ENCODE results near the gene RTEL1.

RTEL1 gene

GRCh38 chr20:63696306-63696627 is 38.2 kb downstream of the RTEL1 start:
- in situ Hi-C loops (cut with HindIII; ENCODE audit: low sequenced_read_pairs), result loop anchor here (5.0 kb wide), 1 partner anchor 34 kb away; no protein-coding TSS in a partner anchor
- TF ChIP-seq CTCF (IDR thresholded peaks at IDR 0.05; ENCODE audit: low read depth, low read length, missing control alignments), result no peak
- H3K4me3 ChIP-seq (ENCODE audit: low read depth, low read length), result peak overlapping the region; percentile 45
- no peak for DNase-seq (ENCODE audit: low read depth)

GRCh38 chr20:63696628-63697356 is 38.7 kb downstream of the RTEL1 start, which contains the start of gene TNFRSF6B:
TSS of gene TNFRSF6B (plus strand) at chr20:63696652. CDS start at chr20:63696768, 116 bp downstream.
- H3K4me3 ChIP-seq (ENCODE audit: low read depth, low read length), result peak within 1 kb of the TSS; percentile 45
- TF ChIP-seq CTCF (IDR thresholded peaks at IDR 0.05; ENCODE audit: low read depth, low read length, missing control alignments), result no peak
- in situ Hi-C loops (cut with HindIII; ENCODE audit: low sequenced_read_pairs), result loop anchor here (5.0 kb wide), 1 partner anchor 34 kb away; no protein-coding TSS in a partner anchor
- DNase-seq (ENCODE audit: low read depth), result no peak

- in situ Hi-C loops (cut with HindIII; ENCODE audit: low sequenced_read_pairs), result loop anchor here (5.0 kb wide), 1 partner anchor 35 kb away; no protein-coding TSS in a partner anchor
- peak overlapping the region; percentile 45 for H3K4me3 ChIP-seq (ENCODE audit: low read depth, low read length)
- no peak for DNase-seq (ENCODE audit: low read depth)
- no peak for TF ChIP-seq CTCF (IDR thresholded peaks at IDR 0.05; ENCODE audit: low read depth, low read length, missing control alignments)
Observed at GRCh38 chr20:63697357-63697867, 39.3 kb downstream of the RTEL1 start.

GRCh38 chr20:63697868-63698545 is 39.9 kb downstream of the RTEL1 start:
- TF ChIP-seq CTCF (IDR thresholded peaks at IDR 0.05; ENCODE audit: low read depth, low read length, missing control alignments), result no peak
- peak overlapping the region; percentile 45 for H3K4me3 ChIP-seq (ENCODE audit: low read depth, low read length)
- in situ Hi-C loops (cut with HindIII; ENCODE audit: low sequenced_read_pairs), result loop anchor here (5.0 kb wide), 1 partner anchor 36 kb away; no protein-coding TSS in a partner anchor
- no peak for DNase-seq (ENCODE audit: low read depth)

- in situ Hi-C loops (cut with HindIII; ENCODE audit: low sequenced_read_pairs), result loop anchor here (5.0 kb wide), 1 partner anchor 37 kb away; no protein-coding TSS in a partner anchor
- H3K4me3 ChIP-seq (ENCODE audit: low read depth, low read length), result peak overlapping the region; percentile 6
- DNase-seq (ENCODE audit: low read depth), result peak; percentile 66
- TF ChIP-seq CTCF (IDR thresholded peaks at IDR 0.05; ENCODE audit: low read depth, low read length, missing control alignments), result no peak
Observed at GRCh38 chr20:63698739-63699465, 40.8 kb downstream of the RTEL1 start.

All from astrocyte of the cerebellum (primary cell).